H9 (cell line): ENCODE results near the gene ABHD14A. TPM values are rescaled to one million over a fixed set of nuclear protein-coding genes. Genes with fewer than 3 reads are reported as not detected.

Source experiments
- DNase-seq: peaks from one replicate; pipeline ENCODE4 v3.0.0-alpha.2; 2017
- H2AFZ ChIP-seq: one replicate; pipeline ENCODE4 v1.6.1; 2013; ENCODE audit warnings: mild to moderate bottlenecking, low read length, control low read depth, moderate library complexity
- H2AK5ac ChIP-seq: 2 replicates; pipeline ENCODE4 v1.6.1; 2013; ENCODE audit warnings: low read length, control low read depth, mixed read lengths; ENCODE audit not compliant: insufficient read length
- H2BK120ac ChIP-seq: one replicate; pipeline ENCODE4 v1.6.1; 2013; ENCODE audit warnings: low read depth, mild to moderate bottlenecking, low read length, control low read depth, inconsistent platforms; ENCODE audit not compliant: poor library complexity, severe bottlenecking
- H2BK12ac ChIP-seq: 2 replicates; pipeline ENCODE4 v1.6.1; 2013; ENCODE audit warnings: low read length, control low read depth, mixed read lengths, low read depth; ENCODE audit not compliant: insufficient read length
- H2BK15ac ChIP-seq: 2 replicates; pipeline ENCODE4 v1.6.1; 2013; ENCODE audit warnings: low read depth, low read length, control low read depth
- H2BK20ac ChIP-seq: one replicate; pipeline ENCODE4 v1.6.1; 2013; ENCODE audit warnings: low read depth, mild to moderate bottlenecking, low read length, control low read depth, inconsistent platforms; ENCODE audit not compliant: poor library complexity, severe bottlenecking
- H2BK5ac ChIP-seq: 2 replicates; pipeline ENCODE4 v1.6.1; 2013; ENCODE audit warnings: low read length, control low read depth, mixed read lengths; ENCODE audit not compliant: insufficient read length
- H3K14ac ChIP-seq: 2 replicates; pipeline ENCODE4 v1.6.1; 2013; ENCODE audit warnings: low read length, control low read depth; ENCODE audit not compliant: insufficient read depth
- H3K18ac ChIP-seq: 2 replicates; pipeline ENCODE4 v1.6.1; 2013; ENCODE audit warnings: low read depth, mild to moderate bottlenecking, mixed read lengths, low read length, control low read depth; ENCODE audit not compliant: insufficient read length
- H3K23ac ChIP-seq: 2 replicates; pipeline ENCODE4 v1.6.1; 2013; ENCODE audit warnings: low read length, control low read depth, mixed read lengths, low read depth; ENCODE audit not compliant: insufficient read length
- H3K23me2 ChIP-seq: 2 replicates; pipeline ENCODE4 v1.6.1; 2013; ENCODE audit warnings: low read depth, mild to moderate bottlenecking, mixed read lengths, low read length, control low read depth; ENCODE audit not compliant: insufficient read length, poor library complexity, severe bottlenecking
- H3K27ac ChIP-seq: 2 replicates; pipeline ENCODE4 v1.5.1; 2013; ENCODE audit warnings: low read length, control low read depth, mixed read lengths, low read depth; ENCODE audit not compliant: insufficient read length
- H3K27me3 ChIP-seq: 2 replicates; pipeline ENCODE4 v1.6.1; 2013; ENCODE audit warnings: low read length, control low read depth, inconsistent platforms; ENCODE audit not compliant: insufficient read depth
- H3K4ac ChIP-seq: 2 replicates; pipeline ENCODE4 v1.6.1; 2013; ENCODE audit warnings: low read depth, mild to moderate bottlenecking, control low read depth, inconsistent platforms, low read length, moderate library complexity
- H3K4me1 ChIP-seq: 2 replicates; pipeline ENCODE4 v1.6.1; 2013; ENCODE audit warnings: low read length, control low read depth, inconsistent platforms; ENCODE audit not compliant: insufficient read depth
- H3K4me2 ChIP-seq: 2 replicates; pipeline ENCODE4 v1.6.1; 2013; ENCODE audit warnings: low read length, control low read depth, mixed read lengths; ENCODE audit not compliant: insufficient read length, insufficient read depth
- H3K56ac ChIP-seq: 2 replicates; pipeline ENCODE4 v1.6.1; 2013; ENCODE audit warnings: low read depth, mild to moderate bottlenecking, mixed read lengths, low read length, control low read depth; ENCODE audit not compliant: insufficient read length
- H3K79me1 ChIP-seq: 2 replicates; pipeline ENCODE4 v1.6.1; 2013; ENCODE audit warnings: low read depth, mild to moderate bottlenecking, moderate library complexity, low read length, control low read depth, inconsistent platforms; ENCODE audit not compliant: insufficient read depth, poor library complexity, severe bottlenecking
- H3K79me2 ChIP-seq: 2 replicates; pipeline ENCODE4 v1.6.1; 2013; ENCODE audit warnings: low read length, control low read depth, inconsistent platforms; ENCODE audit not compliant: insufficient read depth
- H3K9ac ChIP-seq: 2 replicates; pipeline ENCODE4 v1.6.1; 2013; ENCODE audit warnings: low read length, control low read depth, mixed read lengths; ENCODE audit not compliant: insufficient read length; ENCODE audit errors: extremely low read depth
- H3K9me3 ChIP-seq: one replicate; pipeline ENCODE4 v1.6.1; 2013; ENCODE audit warnings: low read depth, low read length, inconsistent platforms; ENCODE audit not compliant: control insufficient read depth
- H3T11ph ChIP-seq: one replicate; pipeline ENCODE4 v1.6.1; 2013; ENCODE audit warnings: mild to moderate bottlenecking, low read length, control low read depth, inconsistent platforms
- H4K20me1 ChIP-seq: one replicate; pipeline ENCODE4 v1.6.1; 2013; ENCODE audit not compliant: control insufficient read depth, insufficient read length, insufficient read depth
- H4K5ac ChIP-seq: 2 replicates; pipeline ENCODE4 v1.6.1; 2013; ENCODE audit warnings: low read depth, mild to moderate bottlenecking, mixed read lengths, low read length, control low read depth; ENCODE audit not compliant: insufficient read length
- H4K8ac ChIP-seq: replicated peaks from 2 replicates; pipeline ENCODE4 v1.6.1; 2013; ENCODE audit warnings: low read length, control low read depth, mixed read lengths, low read depth; ENCODE audit not compliant: insufficient read length
- H4K91ac ChIP-seq: 2 replicates; pipeline ENCODE4 v1.6.1; 2013; ENCODE audit warnings: low read depth, mild to moderate bottlenecking, moderate library complexity, mixed read lengths, low read length, control low read depth; ENCODE audit not compliant: insufficient read length
- H3K27ac Mint-ChIP-seq, 3 experiments: 2 replicates in 2 of 3; 3 replicates in 1 of 3; pipeline ENCODE4 v1.8.0; 2020 to 2021; ENCODE audit warnings: mixed read lengths in 3 of 3, mild to moderate bottlenecking in 1 of 3, moderate library complexity in 1 of 3
- H3K27me3 Mint-ChIP-seq: 2 replicates; pipeline ENCODE4 v1.8.0; 2021; ENCODE audit warnings: low read depth, mild to moderate bottlenecking, moderate library complexity, mixed read lengths
- H3K36me3 Mint-ChIP-seq, 3 experiments: 2 replicates in 2 of 3; 3 replicates in 1 of 3; pipeline ENCODE4 v1.8.0; 2020 to 2021; ENCODE audit warnings: low read depth in 3 of 3, mixed read lengths in 3 of 3; ENCODE audit not compliant: insufficient read depth in 1 of 3
- H3K4me1 Mint-ChIP-seq, 2 experiments: 2 replicates each; pipeline ENCODE4 v1.8.0; 2020; ENCODE audit warnings: mixed read lengths in 2 of 2
- H3K4me3 Mint-ChIP-seq, 2 experiments: 2 replicates in 1 of 2; 3 replicates in 1 of 2; pipeline ENCODE4 v1.8.0; 2020 to 2021; ENCODE audit warnings: mild to moderate bottlenecking in 2 of 2, mixed read lengths in 2 of 2, moderate library complexity in 1 of 2
- H3K9me3 Mint-ChIP-seq, 2 experiments: 2 replicates in 1 of 2; 3 replicates in 1 of 2; pipeline ENCODE4 v1.8.0; 2020; ENCODE audit warnings: mild to moderate bottlenecking in 2 of 2, mixed read lengths in 2 of 2, moderate library complexity in 1 of 2
- CTCF ChIP-seq: fragments of 200-600 bp; sonication (generic); conservative IDR thresholded peaks from 3 replicates; pipeline ENCODE4 v1.8.0; 2021; ENCODE audit warnings: antibody characterized with exemption, mild to moderate bottlenecking
- WGBS: extraction: QIAGEN DNeasy Blood & Tissue Kit; methylation state at CpG from one replicate; pipeline ENCODE4 v1.1.7; 2013; ENCODE audit warnings: missing lambda C conversion rate, low lambda C conversion rate, mixed read lengths; ENCODE audit not compliant: insufficient read length; ENCODE audit errors: extremely low coverage; 5-methylcytosine and 5-hydroxymethylcytosine counted together
- total RNA-seq: library from RNA; stranded (reverse); gene quantifications from 2 replicates; pipeline ENCODE4 v1.2.1, GENCODE V29; 2021

The ABHD14A gene
- total RNA-seq, 1 experiment from 2014 or later: 3.1 TPM

- Histone ChIP-seq H3T11ph (no peak overlapping the region), H2BK15ac (no peak overlapping the region), H3K4me1 (0 out of 2 replicates have a peak, but pooled peaks cover 2% of the 10 kb centered on the region), H3K27ac (no peak overlapping the region), H3K27me3 (no peaks in the 10 kb centered on the region), H4K5ac (no peak overlapping the region), H3K9me3 (no peaks in the 10 kb centered on the region), H3K56ac (no peak overlapping the region), H3K18ac (peak overlapping the region; percentile 12), H2BK5ac (no peak overlapping the region), H2BK12ac (no peak overlapping the region), H2BK120ac (no peak overlapping the region), H3K4ac (no peak overlapping the region), H2AFZ (no peak overlapping the region), H3K79me1 (peaks cover 14% of the 10 kb centered on the region), H3K9ac (no peak overlapping the region), H4K8ac (no peak overlapping the region), H4K20me1 (peaks cover 6% of the 10 kb centered on the region), H3K23ac (no peak overlapping the region), H3K14ac (no peak overlapping the region), H4K91ac (no peak overlapping the region), H3K4me2 (peak overlapping the region; percentile 30), H3K23me2 (peaks cover 16% of the 10 kb centered on the region), H3K79me2 (peaks cover 10% of the 10 kb centered on the region), H2AK5ac (no peak overlapping the region), H2BK20ac (no peak overlapping the region)
- Mint-ChIP-seq H3K4me1 (peaks cover 17 to 18% of the 10 kb centered on the region in 2 experiments), H3K27ac (no peak overlapping the region), H3K4me3 (peak overlapping the region; percentile 87 to 93; a peak in 3 of 5 replicates), H3K27me3 (peaks cover 52% of the 10 kb centered on the region), H3K36me3 (peaks cover 16 to 27% (median 24%) of the 10 kb centered on the region in 3 experiments; a peak in 6 of 7 replicates), H3K9me3 (no peaks in the 10 kb centered on the region; a peak in 1 of 5 replicates)
- DNase-seq: peak; percentile 32
- TF ChIP-seq CTCF: no peak
- no CpG with 5 or more reads among the region's 17 CpGs for WGBS
These were observed 32.0 kb upstream of the ABHD14A start for GRCh38 chr3:51942603-51943450.
